ENCODE results near the gene UPK3A.
"Not testable (repeated sequence)": the region's sequence is repeated elsewhere in the genome, so short reads cannot be mapped to it uniquely, and the experiment has no call there.

Gene UPK3A

DNA sequence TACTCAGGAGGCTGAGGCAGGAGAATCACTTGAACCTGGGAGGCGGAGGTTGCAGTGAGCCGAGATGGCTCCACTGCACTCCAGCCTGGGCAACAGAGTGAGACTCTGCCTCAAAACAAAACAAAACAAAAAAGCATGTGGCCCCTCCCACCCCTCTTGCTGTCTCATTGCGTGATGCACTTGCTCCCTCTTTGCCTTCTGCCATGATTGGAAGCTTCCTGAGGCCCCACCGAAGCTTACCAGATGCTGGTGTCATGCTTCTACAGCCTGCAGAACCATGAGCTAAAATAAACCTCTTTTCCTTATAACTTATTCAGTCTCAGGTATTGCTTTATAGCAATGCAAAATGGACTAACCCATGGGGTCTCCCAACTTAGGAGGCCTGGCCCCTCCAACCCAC, 26.8 kb upstream of the UPK3A start:
- H3K27ac ChIP-seq (ENCODE audit: insufficient read depth, low read depth, low read length, poor library complexity, severe bottlenecking); H3K36me3 ChIP-seq (ENCODE audit: control insufficient read depth, insufficient read depth, low read length); H3K9me3 ChIP-seq (ENCODE audit: control insufficient read depth, low read length); H3K27me3 ChIP-seq (ENCODE audit: control insufficient read depth, insufficient read depth, low read length, poor library complexity, severe bottlenecking); H3K4me3 ChIP-seq (ENCODE audit: insufficient read depth, low read depth, low read length); H3K4me1 ChIP-seq (ENCODE audit: control insufficient read depth, insufficient read depth, low read length): not testable (repeated sequence)
- 90 to 93% methylated on average over 4 of the region's 4 CpGs for WGBS, 2 experiments

DNA sequence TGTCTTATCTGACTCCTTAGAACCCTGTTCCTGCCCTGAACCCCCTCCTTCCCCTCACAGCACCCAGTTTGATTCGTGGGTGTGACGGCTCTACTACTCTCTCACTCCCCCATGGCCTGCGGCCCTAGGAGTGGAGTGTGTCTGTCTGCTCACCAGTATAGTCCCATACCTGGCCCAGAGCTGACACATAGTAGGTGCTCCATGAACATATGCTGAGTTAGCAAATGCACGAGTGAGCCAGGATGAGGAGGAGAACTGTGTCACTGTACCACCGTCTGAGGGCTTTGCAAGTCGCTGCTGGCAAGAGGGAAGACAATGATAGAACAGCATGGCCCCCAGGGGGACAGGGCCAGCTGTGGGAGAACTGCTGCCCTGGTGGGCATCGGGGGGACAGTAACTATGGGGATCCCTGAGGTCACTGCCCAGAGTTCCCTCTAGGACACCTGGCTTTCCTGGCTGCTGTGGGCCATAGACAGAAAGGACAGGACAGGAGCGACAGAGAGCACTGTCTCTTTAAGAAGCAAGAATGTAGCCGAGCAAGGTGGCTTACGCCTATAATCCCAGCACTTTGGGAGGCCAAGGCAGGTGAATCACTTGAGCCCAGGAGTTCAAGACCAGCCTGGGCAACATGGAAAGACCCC, 24.9 kb upstream of the UPK3A start:
- Histone ChIP-seq H3K9me3 (ENCODE audit: control insufficient read depth, low read length) (no peaks in the 10 kb centered on the region), H3K4me1 (ENCODE audit: control insufficient read depth, insufficient read depth, low read length) (no peaks in the 10 kb centered on the region), H3K27me3 (ENCODE audit: control insufficient read depth, insufficient read depth, low read length, poor library complexity, severe bottlenecking) (no peaks in the 10 kb centered on the region), H3K27ac (ENCODE audit: insufficient read depth, low read depth, low read length, poor library complexity, severe bottlenecking) (no peak overlapping the region), H3K36me3 (ENCODE audit: control insufficient read depth, insufficient read depth, low read length) (no peaks in the 10 kb centered on the region), H3K4me3 (ENCODE audit: insufficient read depth, low read depth, low read length) (no peak overlapping the region)
- WGBS, 2 experiments: 82 to 85% methylated on average over 10 of the region's 10 CpGs

DNA sequence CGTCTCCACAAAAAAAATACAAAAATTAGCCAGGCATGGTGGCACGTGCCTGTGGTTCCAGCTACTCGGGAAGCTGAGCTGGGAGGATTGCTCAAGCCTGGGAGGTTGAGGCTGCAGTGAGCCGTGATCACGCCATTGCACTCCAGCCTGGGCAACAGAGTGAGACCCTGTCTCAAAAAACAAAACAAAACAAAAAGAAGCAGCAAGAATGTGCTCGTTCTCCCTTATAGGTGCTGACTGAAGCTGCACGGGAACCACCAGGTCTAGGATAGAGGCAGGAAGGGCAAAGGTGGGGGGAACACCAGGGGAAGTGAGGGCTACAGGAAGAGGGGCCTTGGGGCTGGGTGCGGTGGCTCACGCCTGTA, 24.4 kb upstream of the UPK3A start:
- not testable (repeated sequence) for H3K27ac ChIP-seq (ENCODE audit: insufficient read depth, low read depth, low read length, poor library complexity, severe bottlenecking)
- 92 to 93% methylated on average over 9 of the region's 9 CpGs for WGBS, 2 experiments

DNA sequence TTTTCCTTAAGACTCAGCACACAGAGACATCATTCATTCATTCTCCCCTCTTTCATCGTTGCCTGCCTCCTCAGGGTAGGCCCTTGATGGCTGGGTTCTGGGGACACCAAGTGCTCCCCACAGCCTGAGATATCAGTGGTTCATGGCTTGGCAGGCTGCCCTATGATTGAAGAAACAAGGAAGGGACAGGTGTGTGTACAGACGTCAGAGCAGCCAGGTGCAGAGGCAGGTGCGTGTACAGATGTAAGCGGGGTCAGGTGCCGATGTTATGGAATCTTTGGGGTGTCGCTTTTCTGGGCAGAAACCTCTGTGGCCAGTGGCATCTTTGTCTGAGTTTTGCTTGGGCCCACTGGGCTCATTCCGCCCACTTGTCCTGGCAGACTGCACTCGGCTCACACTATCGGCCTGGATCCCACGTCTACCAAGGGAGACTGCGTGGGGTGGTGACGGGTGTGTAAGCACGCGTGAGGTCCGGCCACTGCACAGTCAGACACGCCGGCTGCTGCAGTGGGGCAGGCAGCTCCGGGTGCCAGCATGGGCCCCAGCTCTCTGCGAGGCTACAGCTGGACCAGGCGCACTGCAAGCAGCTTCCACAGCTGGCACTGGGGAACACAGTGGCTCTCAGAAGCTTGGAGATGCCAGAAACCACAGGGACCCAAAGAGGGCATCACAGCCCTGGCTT, 23.2 kb upstream of the UPK3A start:
- H3K36me3 ChIP-seq (ENCODE audit: control insufficient read depth, insufficient read depth, low read length): no peaks in the 10 kb centered on the region
- H3K4me3 ChIP-seq (ENCODE audit: insufficient read depth, low read depth, low read length): no peak overlapping the region
- WGBS, 2 experiments: 95% methylated on average over 20 of the region's 20 CpGs
- H3K9me3 ChIP-seq (ENCODE audit: control insufficient read depth, low read length): no peaks in the 10 kb centered on the region
- no peak overlapping the region for H3K27ac ChIP-seq (ENCODE audit: insufficient read depth, low read depth, low read length, poor library complexity, severe bottlenecking)
- no peaks in the 10 kb centered on the region for H3K4me1 ChIP-seq (ENCODE audit: control insufficient read depth, insufficient read depth, low read length)
- no peaks in the 10 kb centered on the region for H3K27me3 ChIP-seq (ENCODE audit: control insufficient read depth, insufficient read depth, low read length, poor library complexity, severe bottlenecking)

More for the DNA sequence above, 24.4 kb upstream of the UPK3A start:
- not testable (repeated sequence) for H3K36me3 ChIP-seq (ENCODE audit: control insufficient read depth, insufficient read depth, low read length); H3K4me3 ChIP-seq (ENCODE audit: insufficient read depth, low read depth, low read length); H3K9me3 ChIP-seq (ENCODE audit: control insufficient read depth, low read length); H3K27me3 ChIP-seq (ENCODE audit: control insufficient read depth, insufficient read depth, low read length, poor library complexity, severe bottlenecking); H3K4me1 ChIP-seq (ENCODE audit: control insufficient read depth, insufficient read depth, low read length)

DNA sequence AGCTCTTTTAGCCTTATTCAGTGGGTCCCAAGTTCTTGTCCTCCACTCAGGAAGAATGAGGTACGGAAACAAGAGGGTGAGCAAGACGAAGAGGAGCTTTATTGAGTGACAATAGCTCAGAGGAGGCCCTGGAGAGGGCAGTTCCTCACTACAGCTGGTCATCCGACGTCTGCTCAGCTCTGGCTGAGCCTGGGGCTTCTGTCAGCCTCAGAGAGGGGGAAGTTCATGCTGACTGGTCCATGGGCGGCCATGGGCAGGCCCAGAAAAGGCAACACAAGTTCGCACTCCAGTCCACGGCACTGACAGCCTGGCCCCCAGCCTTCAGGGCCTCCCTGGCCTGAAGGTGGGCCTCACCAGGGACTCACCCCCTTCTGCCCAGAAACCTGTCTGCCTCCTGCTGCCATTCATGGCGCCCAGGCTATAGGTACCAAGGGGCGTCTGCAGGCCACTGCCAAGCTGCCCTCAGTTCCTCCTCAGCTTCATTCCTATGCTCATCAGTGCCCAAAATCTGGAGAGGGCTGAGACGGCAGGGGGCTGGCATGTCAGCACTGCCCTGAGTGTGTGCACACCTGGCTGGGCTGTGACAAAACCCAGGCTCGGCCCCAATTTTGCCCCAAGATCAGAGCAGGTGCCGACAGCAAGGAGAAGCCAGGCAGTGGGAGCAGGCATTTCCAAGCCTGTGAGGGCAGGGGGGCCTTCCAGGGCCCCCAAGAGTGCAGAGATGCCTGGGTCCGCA, 22.4 kb upstream of the UPK3A start:
- Histone ChIP-seq H3K4me3 (ENCODE audit: insufficient read depth, low read depth, low read length) (no peak overlapping the region), H3K27me3 (ENCODE audit: control insufficient read depth, insufficient read depth, low read length, poor library complexity, severe bottlenecking) (no peaks in the 10 kb centered on the region), H3K27ac (ENCODE audit: insufficient read depth, low read depth, low read length, poor library complexity, severe bottlenecking) (no peak overlapping the region), H3K9me3 (ENCODE audit: control insufficient read depth, low read length) (no peaks in the 10 kb centered on the region), H3K4me1 (ENCODE audit: control insufficient read depth, insufficient read depth, low read length) (no peaks in the 10 kb centered on the region), H3K36me3 (ENCODE audit: control insufficient read depth, insufficient read depth, low read length) (no peaks in the 10 kb centered on the region)
- 83 to 85% methylated on average over 13 of the region's 13 CpGs for WGBS, 2 experiments

DNA sequence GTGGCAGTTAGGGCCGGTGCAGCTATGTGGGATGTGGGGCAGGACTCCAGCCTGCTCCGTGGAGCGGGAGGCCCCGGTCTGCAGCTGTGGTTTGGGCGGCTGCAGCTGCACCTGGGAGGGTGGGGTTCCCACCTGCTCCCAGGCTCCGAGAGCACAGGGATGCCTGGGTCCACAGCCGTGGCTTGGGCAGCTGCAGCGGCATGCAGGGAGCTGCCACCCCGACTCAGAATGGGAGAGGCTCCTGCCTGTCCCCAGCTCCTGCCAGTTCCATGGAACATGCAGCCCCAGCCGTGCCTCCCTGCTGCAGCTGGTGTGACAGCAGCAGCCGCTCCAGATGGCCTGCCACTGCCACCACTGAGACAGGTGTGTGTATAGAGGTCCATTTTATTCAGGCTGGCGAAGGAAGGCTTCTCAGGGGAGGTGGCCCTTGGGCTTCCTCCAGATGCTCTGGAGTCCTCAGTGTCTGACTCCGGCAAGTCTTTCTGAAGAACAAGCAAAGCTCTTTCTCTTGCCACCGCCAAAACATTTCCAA, 21.8 kb upstream of the UPK3A start:
- WGBS, 2 experiments: 92 to 93% methylated on average over 14 of the region's 14 CpGs
- H3K27ac ChIP-seq (ENCODE audit: insufficient read depth, low read depth, low read length, poor library complexity, severe bottlenecking): no peak overlapping the region

DNA sequence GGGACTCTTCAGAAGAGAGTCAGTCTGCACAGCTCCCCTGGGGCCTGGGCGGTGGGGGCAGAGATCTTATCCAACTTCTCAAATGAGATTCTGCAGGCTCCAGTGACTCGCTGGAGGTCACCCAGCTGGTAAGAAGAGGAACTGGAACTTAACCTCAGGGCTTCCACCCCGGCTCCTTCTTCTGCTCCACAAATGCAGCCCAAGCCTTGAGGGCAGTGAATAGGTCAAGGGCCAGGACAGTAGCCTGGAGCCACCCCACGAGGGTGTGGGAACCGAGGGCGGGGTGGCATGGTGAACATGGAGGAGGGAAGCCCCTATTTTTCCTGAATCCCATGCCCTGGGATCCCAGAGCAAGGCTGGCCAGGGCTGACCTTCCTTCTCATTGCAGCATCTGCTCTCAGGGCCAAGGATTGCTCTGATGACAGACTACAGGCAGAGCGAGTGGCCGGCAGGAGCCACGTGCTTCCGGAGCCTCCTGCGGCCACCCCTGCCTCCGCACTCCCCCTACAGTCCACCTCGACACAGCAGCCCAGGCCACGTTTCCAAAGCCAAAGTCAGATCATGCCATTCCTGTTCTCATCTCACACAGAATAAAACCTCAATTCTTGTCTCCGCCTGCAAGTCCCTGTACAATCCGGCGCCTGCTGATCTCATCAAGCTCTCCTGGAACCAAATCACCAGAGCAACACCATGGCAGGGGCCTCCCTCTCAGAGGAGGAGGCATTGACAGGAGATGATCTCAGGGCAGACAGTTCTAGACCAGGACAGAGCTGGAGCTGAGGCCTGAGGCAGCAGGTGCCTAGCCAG, 21.1 kb upstream of the UPK3A start:
- H3K4me1 ChIP-seq (ENCODE audit: control insufficient read depth, insufficient read depth, low read length): no peaks in the 10 kb centered on the region
- no peak overlapping the region for H3K27ac ChIP-seq (ENCODE audit: insufficient read depth, low read depth, low read length, poor library complexity, severe bottlenecking)
- H3K36me3 ChIP-seq (ENCODE audit: control insufficient read depth, insufficient read depth, low read length): no peaks in the 10 kb centered on the region
- 41 to 42% methylated on average over 17 of the region's 17 CpGs for WGBS, 2 experiments
- H3K27me3 ChIP-seq (ENCODE audit: control insufficient read depth, insufficient read depth, low read length, poor library complexity, severe bottlenecking): no peaks in the 10 kb centered on the region
- H3K4me3 ChIP-seq (ENCODE audit: insufficient read depth, low read depth, low read length): no peak overlapping the region
- no peaks in the 10 kb centered on the region for H3K9me3 ChIP-seq (ENCODE audit: control insufficient read depth, low read length)

More for the DNA sequence above, 21.8 kb upstream of the UPK3A start:
- no peaks in the 10 kb centered on the region for H3K36me3 ChIP-seq (ENCODE audit: control insufficient read depth, insufficient read depth, low read length)
- H3K9me3 ChIP-seq (ENCODE audit: control insufficient read depth, low read length): no peaks in the 10 kb centered on the region
- no peaks in the 10 kb centered on the region for H3K27me3 ChIP-seq (ENCODE audit: control insufficient read depth, insufficient read depth, low read length, poor library complexity, severe bottlenecking)
- no peaks in the 10 kb centered on the region for H3K4me1 ChIP-seq (ENCODE audit: control insufficient read depth, insufficient read depth, low read length)
- no peak overlapping the region for H3K4me3 ChIP-seq (ENCODE audit: insufficient read depth, low read depth, low read length)

DNA sequence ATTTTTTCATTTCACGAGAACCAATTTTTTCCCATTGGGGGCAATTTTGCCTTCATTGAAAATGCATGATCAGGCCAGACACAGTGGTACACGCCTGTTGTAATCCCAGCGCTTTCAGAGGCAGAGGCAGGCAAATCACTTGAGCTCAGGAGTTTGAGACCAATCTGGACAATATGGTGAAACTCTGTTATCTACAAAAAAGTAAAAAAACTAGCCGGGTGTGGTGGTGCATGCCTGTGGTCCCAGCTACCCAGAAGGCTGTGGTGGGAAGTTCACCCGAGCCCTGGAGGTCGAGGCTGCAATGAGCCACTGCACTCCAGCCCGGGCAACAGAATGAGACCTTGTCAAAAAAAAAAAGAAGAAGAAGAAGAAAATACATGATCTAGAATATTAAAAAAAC, 19.2 kb upstream of the UPK3A start:
- Histone ChIP-seq H3K36me3 (ENCODE audit: control insufficient read depth, insufficient read depth, low read length) (no peaks in the 10 kb centered on the region), H3K27ac (ENCODE audit: insufficient read depth, low read depth, low read length, poor library complexity, severe bottlenecking) (no peak overlapping the region), H3K4me3 (ENCODE audit: insufficient read depth, low read depth, low read length) (no peak overlapping the region), H3K9me3 (ENCODE audit: control insufficient read depth, low read length) (no peaks in the 10 kb centered on the region), H3K4me1 (ENCODE audit: control insufficient read depth, insufficient read depth, low read length) (no peaks in the 10 kb centered on the region), H3K27me3 (ENCODE audit: control insufficient read depth, insufficient read depth, low read length, poor library complexity, severe bottlenecking) (peaks cover 14% of the 10 kb centered on the region)
- whole genome bisulfite sequencing, 2 experiments: 90 to 94% methylated on average over 6 to 7 of the region's 7 CpGs

DNA sequence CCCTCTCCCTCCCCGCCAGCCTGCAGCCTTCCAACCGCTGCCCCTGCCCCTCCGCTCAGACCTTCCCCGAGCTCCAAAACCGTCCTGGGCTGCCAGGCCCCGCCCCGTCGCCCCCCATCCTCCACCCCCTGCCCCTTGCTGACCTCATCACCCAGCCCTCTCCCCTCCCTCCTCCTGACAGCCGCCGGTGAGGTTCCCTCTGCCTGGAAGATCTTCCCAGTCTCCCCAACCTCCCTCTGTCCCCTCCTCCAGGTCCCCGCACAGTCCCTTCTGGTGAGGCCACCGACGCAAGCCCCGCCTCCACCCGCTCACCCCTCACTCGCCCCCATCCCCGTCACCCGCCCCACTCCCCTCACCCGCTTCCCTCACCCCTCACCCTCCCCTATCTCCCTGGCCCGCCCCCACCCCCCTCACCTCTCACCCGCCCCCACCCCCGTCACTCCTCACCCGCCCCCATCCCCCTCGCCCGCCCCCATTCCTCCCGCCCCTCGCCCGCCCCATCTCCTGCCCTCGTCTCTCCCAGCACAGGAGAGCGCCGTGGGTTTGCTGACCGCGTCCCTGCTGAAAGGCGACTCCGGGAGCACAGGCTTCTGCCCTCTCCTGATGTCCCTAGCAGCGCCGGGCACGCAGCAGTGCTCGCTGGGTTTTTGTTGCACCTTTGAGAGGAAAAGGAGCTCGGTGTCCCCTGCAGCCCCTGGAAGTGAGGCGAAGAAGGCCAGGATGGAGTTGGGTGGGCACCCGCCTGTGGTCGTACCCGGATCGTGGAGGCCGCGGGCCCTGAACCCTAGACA, 16.4 kb upstream of the UPK3A start:
- peak overlapping the region; percentile 86 for H3K27ac ChIP-seq (ENCODE audit: insufficient read depth, low read depth, low read length, poor library complexity, severe bottlenecking)
- WGBS, 2 experiments: 0% methylated on average over 34 to 39 of the region's 47 CpGs
- H3K9me3 ChIP-seq (ENCODE audit: control insufficient read depth, low read length): no peaks in the 10 kb centered on the region

More for the DNA sequence above, 16.4 kb upstream of the UPK3A start:
- Histone ChIP-seq H3K27me3 (ENCODE audit: control insufficient read depth, insufficient read depth, low read length, poor library complexity, severe bottlenecking) (peaks cover 18% of the 10 kb centered on the region), H3K4me3 (ENCODE audit: insufficient read depth, low read depth, low read length) (peak overlapping the region; percentile 44), H3K36me3 (ENCODE audit: control insufficient read depth, insufficient read depth, low read length) (no peaks in the 10 kb centered on the region), H3K4me1 (ENCODE audit: control insufficient read depth, insufficient read depth, low read length) (no peaks in the 10 kb centered on the region)
